Measurements from ENCODE around the gene CACNG1. TPM values are rescaled to one million over a fixed set of nuclear protein-coding genes. Genes with fewer than 3 reads are reported as not detected.

The CACNG1 gene
- polyA plus RNA-seq, 1 donor from 2014 or later, result 0.77 TPM

GRCh38 chr17:67054011-67054591, 9.7 kb downstream of the CACNG1 start:
- no peak overlapping the region for H3K4me2 ChIP-seq (ENCODE audit: low read length)
- H3K9me3 ChIP-seq (ENCODE audit: low read length), result peaks cover 2% of the 10 kb centered on the region
- no peak overlapping the region for H3K9ac ChIP-seq (ENCODE audit: low read length)
- no peaks in the 10 kb centered on the region for H3K79me2 ChIP-seq (replicated peaks; ENCODE audit: insufficient read depth, low read length)
- no peak overlapping the region for H3K4me3 ChIP-seq (ENCODE audit: low read length)
- no peak overlapping the region for H3K27ac ChIP-seq (ENCODE audit: low read length)
- no peaks in the 10 kb centered on the region for H3K9me2 ChIP-seq (ENCODE audit: insufficient read depth, low read length)
- H3K36me3 ChIP-seq (ENCODE audit: insufficient read depth, low read length), result no peaks in the 10 kb centered on the region
- no peaks in the 10 kb centered on the region for H3F3A ChIP-seq (ENCODE audit: insufficient read depth, low read length, poor library complexity, severe bottlenecking)
- H3K27me3 ChIP-seq (ENCODE audit: insufficient read depth, low read depth, low read length), result no peaks in the 10 kb centered on the region
- TF ChIP-seq POLR2AphosphoS5 (IDR thresholded peaks at IDR 0.05) (no peak), TAF1 (IDR thresholded peaks at IDR 0.05; ENCODE audit: low read depth) (no peak), SMC3 (conservative IDR thresholded peaks at IDR 0.05; ENCODE audit: poor library complexity) (no peak), MXI1 (conservative IDR thresholded peaks at IDR 0.05; ENCODE audit: poor library complexity, severe bottlenecking) (no peak), REST (IDR thresholded peaks at IDR 0.05; ENCODE audit: borderline replicate concordance) (no peak), CTCF (IDR thresholded peaks at IDR 0.05; ENCODE audit: poor library complexity, severe bottlenecking) (no peak), EZH2 (IDR thresholded peaks at IDR 0.05; ENCODE audit: borderline replicate concordance, insufficient read depth, low read length, poor library complexity, severe bottlenecking) (no peak), EP300 (conservative IDR thresholded peaks at IDR 0.05; ENCODE audit: poor library complexity, severe bottlenecking) (no peak), RAD21 (conservative IDR thresholded peaks at IDR 0.05) (no peak)
- no peak overlapping the region for H2AFZ ChIP-seq (ENCODE audit: low read depth, low read length)
- no peaks in the 10 kb centered on the region for H4K20me1 ChIP-seq (ENCODE audit: insufficient read depth)

- no peaks in the 10 kb centered on the region for H3F3A ChIP-seq (ENCODE audit: insufficient read depth, low read length, poor library complexity, severe bottlenecking)
- H3K9me2 ChIP-seq (ENCODE audit: insufficient read depth, low read length), result no peaks in the 10 kb centered on the region
- H2AFZ ChIP-seq (ENCODE audit: low read depth, low read length), result no peak overlapping the region
- no peaks in the 10 kb centered on the region for H3K9me3 ChIP-seq (ENCODE audit: low read length)
- H3K36me3 ChIP-seq (ENCODE audit: insufficient read depth, low read length), result no peaks in the 10 kb centered on the region
- no peak overlapping the region for H3K4me2 ChIP-seq (ENCODE audit: low read length)
- no peak overlapping the region for H3K4me3 ChIP-seq (ENCODE audit: low read length)
- H3K9ac ChIP-seq (ENCODE audit: low read length), result no peak overlapping the region
- H3K27ac ChIP-seq (ENCODE audit: low read length), result no peak overlapping the region
- H4K20me1 ChIP-seq (ENCODE audit: insufficient read depth), result no peaks in the 10 kb centered on the region
- TF ChIP-seq POLR2AphosphoS5 (IDR thresholded peaks at IDR 0.05), result no peak
- TF ChIP-seq EP300 (conservative IDR thresholded peaks at IDR 0.05; ENCODE audit: poor library complexity, severe bottlenecking), result no peak
- TF ChIP-seq EZH2 (IDR thresholded peaks at IDR 0.05; ENCODE audit: borderline replicate concordance, insufficient read depth, low read length, poor library complexity, severe bottlenecking), result no peak
- TF ChIP-seq SMC3 (conservative IDR thresholded peaks at IDR 0.05; ENCODE audit: poor library complexity), result no peak
- TF ChIP-seq RAD21 (conservative IDR thresholded peaks at IDR 0.05), result no peak
- TF ChIP-seq TAF1 (IDR thresholded peaks at IDR 0.05; ENCODE audit: low read depth), result no peak
- no peak for TF ChIP-seq CTCF (IDR thresholded peaks at IDR 0.05; ENCODE audit: poor library complexity, severe bottlenecking)
- no peak for TF ChIP-seq REST (IDR thresholded peaks at IDR 0.05; ENCODE audit: borderline replicate concordance)
- H3K27me3 ChIP-seq (ENCODE audit: insufficient read depth, low read depth, low read length), result no peaks in the 10 kb centered on the region
- no peaks in the 10 kb centered on the region for H3K79me2 ChIP-seq (replicated peaks; ENCODE audit: insufficient read depth, low read length)
These were observed 10.3 kb downstream of the CACNG1 start for GRCh38 chr17:67054608-67055007.

Data from neural cell (in vitro differentiated cells).